IPS-20b (cell line): ENCODE results near the gene RNLS.

ENCODE experiments used
- H3K27ac ChIP-seq: one replicate; pipeline ENCODE4 v1.5.1; 2013; ENCODE audit warnings: low read length
- H3K27me3 ChIP-seq: 2 replicates; pipeline ENCODE4 v1.6.1; 2013; ENCODE audit warnings: mild to moderate bottlenecking, low read length, inconsistent platforms; ENCODE audit not compliant: insufficient read depth
- H3K36me3 ChIP-seq: 2 replicates; pipeline ENCODE4 v1.6.1; 2013; ENCODE audit warnings: low read depth, mild to moderate bottlenecking, inconsistent platforms, low read length, moderate library complexity; ENCODE audit not compliant: insufficient read depth
- H3K4me1 ChIP-seq: 2 replicates; pipeline ENCODE4 v1.6.1; 2013; ENCODE audit warnings: mild to moderate bottlenecking, control low read depth, inconsistent platforms, low read length, moderate library complexity; ENCODE audit not compliant: insufficient read depth
- H3K4me3 ChIP-seq: 2 replicates; pipeline ENCODE4 v1.5.1; 2013; ENCODE audit warnings: mild to moderate bottlenecking, low read length, inconsistent platforms
- H3K9ac ChIP-seq: 2 replicates; pipeline ENCODE4 v1.6.1; 2013; ENCODE audit warnings: low read depth, mild to moderate bottlenecking, inconsistent platforms, low read length, moderate library complexity
- H3K9me3 ChIP-seq: 2 replicates; pipeline ENCODE4 v1.6.1; 2013; ENCODE audit warnings: mild to moderate bottlenecking, low read depth, low read length, inconsistent platforms; ENCODE audit not compliant: insufficient read depth

Gene RNLS

DNA sequence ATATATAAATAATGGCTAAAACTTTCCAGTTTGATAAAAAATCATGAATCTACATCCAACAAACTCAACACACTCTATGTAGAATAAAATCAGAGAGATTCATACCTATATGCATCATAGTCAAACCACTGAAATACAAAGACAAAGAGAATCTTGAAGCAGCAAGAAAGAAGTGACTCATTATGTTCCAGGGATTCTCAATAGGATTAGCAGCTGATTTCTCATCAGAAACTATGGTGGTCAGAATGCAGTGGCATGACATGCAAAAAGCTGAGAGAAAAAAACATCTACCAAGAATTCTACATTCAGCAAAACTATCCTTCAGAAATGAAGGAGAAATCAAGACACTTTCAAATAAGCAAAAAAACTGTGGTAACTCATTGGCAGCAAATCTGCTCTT is 187.4 kb downstream of the RNLS start:
- Histone ChIP-seq H3K36me3 (no peaks in the 10 kb centered on the region), H3K4me3 (no peak overlapping the region), H3K27me3 (no peaks in the 10 kb centered on the region), H3K4me1 (no peaks in the 10 kb centered on the region), H3K9ac (no peak overlapping the region), H3K27ac (no peak overlapping the region), H3K9me3 (peaks cover 26% of the 10 kb centered on the region)

DNA sequence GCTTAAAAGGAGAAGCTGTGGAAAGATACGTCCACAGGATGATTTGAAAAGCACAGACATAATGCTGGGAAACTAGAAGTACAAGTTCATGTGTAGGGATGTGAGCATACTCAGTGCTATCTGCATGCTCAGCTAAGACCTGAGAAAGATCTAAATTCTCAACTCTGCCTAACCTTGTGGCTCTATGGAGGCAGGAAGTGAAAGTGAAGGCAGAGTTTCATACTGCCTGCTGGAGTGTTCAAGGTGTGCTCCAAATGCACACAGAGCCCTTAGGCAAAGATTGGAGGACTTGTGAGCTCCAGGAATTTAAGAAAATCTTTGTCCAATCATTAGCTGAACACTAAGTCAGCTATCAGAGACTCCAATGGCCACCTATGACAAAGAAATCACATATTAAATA is 190.9 kb downstream of the RNLS start:
- Histone ChIP-seq H3K4me3 (no peak overlapping the region), H3K36me3 (no peaks in the 10 kb centered on the region), H3K4me1 (no peaks in the 10 kb centered on the region), H3K27me3 (no peaks in the 10 kb centered on the region), H3K27ac (no peak overlapping the region), H3K9me3 (peaks cover 12% of the 10 kb centered on the region; the same call in 1 of the 2 replicates), H3K9ac (no peak overlapping the region)

DNA sequence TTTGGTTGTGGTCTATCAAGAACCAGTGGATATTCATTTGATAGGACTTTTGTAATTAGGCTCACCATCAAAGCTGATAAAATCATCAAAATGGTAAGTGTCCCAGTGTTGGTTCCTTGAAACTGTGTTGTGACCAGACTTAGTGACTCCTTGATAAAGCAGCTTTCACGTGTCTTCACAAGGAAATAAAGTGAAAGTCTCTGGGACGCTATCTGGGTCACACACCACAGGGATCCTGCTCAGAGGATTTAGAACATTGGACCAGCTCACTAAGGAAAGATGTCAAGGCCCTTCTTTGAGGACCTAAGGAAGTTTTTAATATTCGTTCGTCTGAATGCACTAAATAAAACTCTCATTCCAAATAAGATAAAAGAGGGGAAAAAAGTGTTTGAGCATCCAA is 193.1 kb downstream of the RNLS start:
- Histone ChIP-seq H3K36me3 (no peaks in the 10 kb centered on the region), H3K27ac (no peak overlapping the region)

DNA sequence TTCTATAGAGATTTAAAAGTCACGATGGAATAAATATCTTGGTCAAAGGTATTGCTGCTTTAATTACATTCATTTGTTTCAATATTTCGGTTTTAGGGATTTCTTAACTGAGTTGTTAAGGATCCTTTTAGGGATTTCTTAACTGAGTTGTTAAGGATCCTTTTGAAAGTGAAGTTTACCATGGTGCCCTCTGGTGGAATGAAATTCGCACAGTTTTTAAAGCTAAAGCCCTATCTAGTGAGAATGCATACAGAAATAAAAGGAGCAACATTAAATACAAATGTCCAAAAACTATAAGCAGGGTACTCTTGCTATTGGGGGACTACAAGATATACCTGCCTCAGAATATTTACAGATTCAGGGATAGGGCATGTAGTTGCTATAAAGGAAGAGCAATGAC is 193.7 kb downstream of the RNLS start:
- Histone ChIP-seq H3K4me3 (no peak overlapping the region), H3K9me3 (no peaks in the 10 kb centered on the region), H3K36me3 (no peaks in the 10 kb centered on the region), H3K4me1 (peaks cover 3% of the 10 kb centered on the region; the same call in 1 of the 2 replicates), H3K27ac (no peak overlapping the region), H3K27me3 (no peaks in the 10 kb centered on the region), H3K9ac (no peak overlapping the region)

More for the DNA sequence above, 193.1 kb downstream of the RNLS start:
- Histone ChIP-seq H3K4me3 (no peak overlapping the region), H3K9ac (no peak overlapping the region), H3K9me3 (no peaks in the 10 kb centered on the region), H3K4me1 (peaks cover 3% of the 10 kb centered on the region; the same call in 1 of the 2 replicates), H3K27me3 (no peaks in the 10 kb centered on the region)

DNA sequence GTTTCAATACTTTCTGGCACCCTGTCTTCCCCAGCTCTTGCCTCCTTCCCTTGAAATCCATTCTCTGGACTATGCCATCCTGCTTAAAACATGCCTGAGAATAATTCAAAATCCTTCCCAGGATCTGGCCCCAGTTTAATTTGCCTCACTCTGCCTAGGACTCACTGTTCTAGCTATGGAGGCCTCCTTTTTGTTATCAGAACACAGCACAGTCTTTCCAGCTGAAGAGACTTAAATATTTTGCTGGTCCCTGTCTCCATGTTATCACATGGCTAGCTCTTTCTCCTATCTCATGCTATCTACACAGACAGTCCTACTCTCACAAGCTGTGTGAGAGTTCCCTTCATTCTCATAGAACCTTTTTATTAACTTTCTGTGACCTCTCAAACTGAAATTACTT is 194.8 kb downstream of the RNLS start:
- H3K4me1 ChIP-seq, result peaks cover 3% of the 10 kb centered on the region; the same call in 1 of the 2 replicates
- no peak overlapping the region for H3K9ac ChIP-seq
- no peaks in the 10 kb centered on the region for H3K9me3 ChIP-seq
- no peak overlapping the region for H3K27ac ChIP-seq
- no peaks in the 10 kb centered on the region for H3K27me3 ChIP-seq
- no peaks in the 10 kb centered on the region for H3K36me3 ChIP-seq
- H3K4me3 ChIP-seq, result no peak overlapping the region

DNA sequence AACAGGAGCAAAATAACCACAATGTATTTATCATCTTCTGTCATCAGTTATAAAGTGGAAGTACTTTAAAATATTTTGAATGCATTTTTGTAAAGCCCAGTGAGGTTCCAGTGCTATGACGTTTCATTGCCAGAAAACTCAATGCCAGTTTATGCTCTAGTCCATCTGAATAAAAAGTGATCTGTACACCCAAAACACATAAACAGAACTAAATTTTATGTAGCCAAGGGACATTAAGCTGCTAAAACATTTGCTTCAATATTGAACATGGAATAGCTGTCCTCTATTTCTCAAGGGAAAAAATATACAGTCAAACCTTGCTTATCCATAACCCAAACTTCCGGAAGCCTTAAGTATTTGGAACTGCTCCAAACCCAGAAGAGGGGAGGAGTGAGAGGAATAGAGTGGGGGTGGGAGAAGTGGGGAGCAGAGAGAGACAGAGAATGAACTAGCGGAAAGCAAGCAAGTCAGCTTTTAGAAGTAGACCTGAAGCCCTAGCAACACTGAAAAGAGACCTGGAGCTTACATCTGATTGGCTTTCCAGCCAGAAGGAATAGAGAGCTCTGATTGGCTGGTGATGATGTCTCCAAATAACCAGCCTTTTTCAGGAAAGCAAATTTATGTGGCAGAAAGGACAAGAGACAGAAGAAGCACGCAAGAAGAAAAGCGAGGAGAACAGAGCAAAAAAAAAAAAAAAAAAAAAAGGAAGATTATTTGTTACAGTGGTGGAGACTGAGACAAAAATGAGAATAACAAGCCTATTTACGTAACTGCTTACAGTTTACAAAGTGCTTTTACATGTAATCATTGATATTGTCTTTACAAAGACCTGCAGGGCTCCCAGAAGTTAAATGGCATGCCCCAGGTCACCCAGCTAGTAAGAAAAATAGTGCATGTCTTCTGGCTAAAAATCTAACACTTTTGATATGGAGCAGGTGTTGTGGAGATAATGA is 196.0 kb downstream of the RNLS start:
- H3K4me1 ChIP-seq, result peaks cover 3% of the 10 kb centered on the region; the same call in 1 of the 2 replicates
- no peak overlapping the region for H3K4me3 ChIP-seq
- H3K27ac ChIP-seq, result no peak overlapping the region
- no peak overlapping the region; the same call in 1 of the 2 replicates for H3K9ac ChIP-seq
- no peaks in the 10 kb centered on the region for H3K27me3 ChIP-seq
- H3K36me3 ChIP-seq, result no peaks in the 10 kb centered on the region
- H3K9me3 ChIP-seq, result peaks cover 3% of the 10 kb centered on the region; the same call in 1 of the 2 replicates

DNA sequence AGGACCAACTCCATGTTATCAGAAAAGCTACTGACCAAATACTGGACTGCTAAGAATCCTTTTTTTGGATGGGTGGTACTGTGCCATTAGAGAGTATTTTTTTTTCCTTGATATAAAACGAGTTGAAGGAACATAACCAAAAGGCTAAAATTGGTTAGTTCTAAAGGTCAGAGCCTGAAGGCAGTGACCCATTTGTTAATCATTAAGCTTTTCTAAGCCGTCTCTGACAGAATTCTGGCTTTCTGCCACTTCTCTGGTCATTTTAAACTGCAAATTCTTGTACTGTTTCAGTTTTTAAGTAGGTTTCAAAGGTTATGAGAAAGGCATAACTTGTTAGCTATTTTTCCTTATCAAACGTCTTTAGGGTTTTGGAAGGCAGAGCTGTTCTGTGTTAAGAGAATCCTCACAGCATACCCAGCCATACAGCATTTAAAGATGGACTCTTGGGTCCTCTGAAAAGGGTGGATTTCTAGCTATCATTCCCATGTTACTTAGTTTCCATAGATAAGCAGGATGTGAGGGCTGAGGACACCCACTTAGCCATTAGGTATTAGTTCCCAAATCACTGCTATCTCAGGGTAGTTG is 196.8 kb downstream of the RNLS start:
- Histone ChIP-seq H3K4me3 (no peak overlapping the region), H3K27me3 (no peaks in the 10 kb centered on the region), H3K36me3 (no peaks in the 10 kb centered on the region), H3K4me1 (peaks cover 3% of the 10 kb centered on the region; the same call in 1 of the 2 replicates), H3K27ac (no peak overlapping the region), H3K9ac (no peak overlapping the region), H3K9me3 (peaks cover 3% of the 10 kb centered on the region; the same call in 1 of the 2 replicates)

DNA sequence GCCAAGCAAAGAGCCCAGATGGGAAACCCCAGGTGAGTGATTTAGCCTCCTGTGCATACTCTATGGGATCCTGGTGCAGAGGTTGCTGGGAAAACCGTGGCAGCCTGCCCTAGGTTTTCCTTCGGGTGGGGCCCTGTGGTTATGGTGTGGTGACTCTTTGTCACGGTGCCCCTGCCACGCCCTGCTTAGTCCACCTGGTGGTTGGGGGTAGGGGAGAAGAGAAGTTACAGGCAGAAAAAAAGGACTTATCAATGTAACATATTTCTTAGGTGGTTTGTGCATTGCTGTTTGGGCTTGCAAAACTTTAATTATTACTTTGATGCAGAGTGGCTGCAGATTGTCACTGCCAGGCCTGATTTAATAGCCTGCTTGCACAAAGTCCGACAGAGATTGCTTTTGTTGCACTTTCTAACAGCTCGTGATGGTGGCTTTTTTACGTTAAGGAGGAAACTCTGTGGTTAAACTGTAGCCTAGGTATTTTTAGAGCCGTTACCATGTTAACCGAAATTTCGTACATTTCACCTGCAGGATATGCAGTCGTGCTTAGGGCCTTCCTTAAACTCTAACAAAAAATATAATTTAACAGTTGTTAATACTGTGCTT is 197.4 kb downstream of the RNLS start:
- peaks cover 3% of the 10 kb centered on the region; the same call in 1 of the 2 replicates for H3K4me1 ChIP-seq
- peaks cover 3% of the 10 kb centered on the region; the same call in 1 of the 2 replicates for H3K9me3 ChIP-seq
- no peaks in the 10 kb centered on the region for H3K36me3 ChIP-seq
- no peak overlapping the region for H3K9ac ChIP-seq
- no peaks in the 10 kb centered on the region for H3K27me3 ChIP-seq
- H3K4me3 ChIP-seq, result no peak overlapping the region
- no peak overlapping the region for H3K27ac ChIP-seq

DNA sequence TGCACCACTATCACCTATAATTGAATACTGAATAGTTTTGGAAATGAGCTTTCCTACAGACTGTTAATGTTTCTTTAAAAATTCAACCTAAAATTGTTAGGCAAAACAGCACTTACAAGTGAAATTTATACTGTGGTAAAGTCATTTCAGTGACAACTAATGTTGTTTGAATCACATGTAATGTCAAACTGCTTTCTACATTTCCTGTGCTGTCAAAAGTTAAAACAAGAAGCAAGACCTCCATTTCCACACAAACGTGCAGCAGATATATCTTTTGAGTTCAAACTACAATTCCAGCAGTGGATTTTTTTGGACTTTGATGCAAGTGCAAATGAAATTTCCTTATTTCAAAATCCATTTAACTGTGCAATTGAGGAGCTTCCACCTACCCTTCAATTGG is 199.8 kb downstream of the RNLS start:
- Histone ChIP-seq H3K9ac (no peak overlapping the region), H3K36me3 (no peaks in the 10 kb centered on the region), H3K9me3 (peaks cover 3% of the 10 kb centered on the region; the same call in 1 of the 2 replicates), H3K4me3 (no peak overlapping the region), H3K27ac (no peak overlapping the region), H3K4me1 (peaks cover 3% of the 10 kb centered on the region; the same call in 1 of the 2 replicates), H3K27me3 (no peaks in the 10 kb centered on the region)

DNA sequence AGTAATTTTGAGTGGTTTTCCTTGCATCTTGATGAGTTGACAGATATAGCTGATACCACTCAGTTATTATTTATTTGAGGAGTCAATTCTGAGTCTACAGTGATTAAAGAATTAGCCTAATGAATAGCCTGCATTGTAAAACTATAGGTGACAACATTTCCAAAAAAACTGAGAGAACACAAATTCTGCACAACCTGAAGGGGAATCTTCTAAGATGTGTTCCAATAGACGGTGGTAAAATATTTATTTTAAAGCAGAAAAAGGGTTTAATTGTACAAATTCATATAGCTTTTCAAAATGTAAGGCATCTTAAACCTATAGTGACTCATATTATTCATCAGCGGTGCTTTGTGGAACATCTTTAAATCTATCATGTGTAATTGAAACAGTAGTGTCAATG is 200.4 kb downstream of the RNLS start:
- Histone ChIP-seq H3K4me1 (peaks cover 3% of the 10 kb centered on the region; the same call in 1 of the 2 replicates), H3K4me3 (no peak overlapping the region), H3K9ac (no peak overlapping the region), H3K36me3 (no peaks in the 10 kb centered on the region), H3K27me3 (no peaks in the 10 kb centered on the region), H3K27ac (no peak overlapping the region), H3K9me3 (peaks cover 3% of the 10 kb centered on the region; the same call in 1 of the 2 replicates)

DNA sequence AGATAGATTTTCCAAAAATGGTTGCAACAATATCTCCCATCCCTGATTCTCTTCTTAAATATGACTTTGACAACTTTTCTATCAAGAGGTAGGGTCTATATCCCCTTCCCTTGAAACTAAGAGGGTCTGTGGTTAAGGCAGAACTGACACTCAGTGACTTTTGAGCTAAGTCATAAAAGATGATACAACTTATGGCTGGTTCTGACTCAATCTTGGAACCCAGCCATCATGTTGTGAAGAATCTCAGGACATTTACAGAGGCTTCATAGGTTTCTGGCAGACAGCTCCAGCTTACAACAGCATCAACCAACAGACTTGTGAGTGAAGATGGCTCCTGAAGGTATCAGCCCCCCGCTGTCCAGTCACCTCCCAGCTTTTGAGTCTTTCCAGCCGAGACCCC is 203.5 kb downstream of the RNLS start:
- H3K4me1 ChIP-seq, result no peaks in the 10 kb centered on the region
- H3K36me3 ChIP-seq, result no peaks in the 10 kb centered on the region
- H3K27me3 ChIP-seq, result no peaks in the 10 kb centered on the region
- H3K4me3 ChIP-seq, result no peak overlapping the region
- H3K9ac ChIP-seq, result no peak overlapping the region
- peaks cover 3% of the 10 kb centered on the region; the same call in 1 of the 2 replicates for H3K9me3 ChIP-seq
- H3K27ac ChIP-seq, result no peak overlapping the region
